Astrocyte of the cerebellum (primary cell): ENCODE results near the gene ILF3.

Experiments used
- DNase-seq: peaks from one replicate; pipeline ENCODE4 v3.0.0-alpha.2; 2011; ENCODE audit warnings: low read depth
- H3K4me3 ChIP-seq: 2 replicates; pipeline ENCODE4 v1.5.1; 2011; ENCODE audit warnings: mild to moderate bottlenecking, low read depth, low read length, moderate library complexity
- in situ Hi-C: cut with HindIII; loops from 2 replicates; pipeline ENCODE4 v1.10.0; 2017; ENCODE audit warnings: low sequenced_read_pairs
- TF ChIP-seq, protein P1 (sequence below): IDR thresholded peaks from 2 replicates; pipeline ENCODE4 v1.5.1; 2012; ENCODE audit warnings: low read length, low read depth, moderate library complexity, mild to moderate bottlenecking; ENCODE audit errors: missing control alignments

ILF3 gene

DNA sequence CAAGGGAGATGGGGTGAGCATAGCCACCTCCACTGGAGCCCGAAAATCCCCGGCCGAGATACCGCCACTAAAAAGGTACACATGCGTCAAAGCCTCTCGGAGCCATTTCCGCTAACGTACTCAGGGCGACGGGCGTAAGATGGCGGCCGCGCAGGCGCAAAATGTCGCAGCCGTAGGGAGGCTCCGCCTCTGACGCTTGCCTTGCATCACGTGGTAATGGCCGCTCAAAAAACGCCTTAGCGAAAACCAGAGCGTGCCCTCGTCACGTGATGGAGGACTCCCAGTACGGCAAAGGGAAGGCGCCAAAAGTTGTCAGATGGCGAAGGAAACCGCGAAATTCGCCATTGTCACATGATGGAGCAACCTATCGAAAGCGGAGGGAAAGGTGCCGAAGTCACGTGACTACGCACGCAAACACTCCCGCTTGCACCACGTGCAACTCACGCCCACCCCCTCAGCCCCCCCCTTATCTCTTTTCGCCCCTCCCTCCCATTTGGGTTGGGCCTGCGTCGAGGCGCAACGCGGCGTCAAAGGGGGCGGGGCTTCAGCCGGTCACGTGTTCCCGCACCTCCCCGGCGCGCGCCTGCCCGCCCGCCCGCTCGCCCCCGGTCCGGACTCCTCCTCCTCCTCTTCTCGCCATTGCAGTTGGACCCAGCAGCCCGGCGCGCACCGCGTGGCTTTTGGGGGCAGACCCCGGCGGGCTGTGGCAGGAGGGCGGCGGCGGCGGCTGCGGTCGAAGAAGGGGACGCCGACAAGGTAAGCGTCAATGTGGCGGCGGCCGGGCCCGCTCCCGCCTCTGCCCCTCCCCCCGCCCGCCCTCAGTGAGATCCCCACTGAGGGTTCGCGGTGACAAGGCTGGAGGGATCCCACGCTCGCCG, at the start of gene ILF3:
Gene ILF3, plus strand, starts transcription at position 615 of the 878 bp plus-strand sequence. CDS start 16,260 bp downstream, outside the sequence.
- H3K4me3 ChIP-seq: peak within 1 kb of the TSS; percentile 86
- peak; percentile 100 for DNase-seq
- in situ Hi-C loops: no loop called here
- TF ChIP-seq, protein P1, sequence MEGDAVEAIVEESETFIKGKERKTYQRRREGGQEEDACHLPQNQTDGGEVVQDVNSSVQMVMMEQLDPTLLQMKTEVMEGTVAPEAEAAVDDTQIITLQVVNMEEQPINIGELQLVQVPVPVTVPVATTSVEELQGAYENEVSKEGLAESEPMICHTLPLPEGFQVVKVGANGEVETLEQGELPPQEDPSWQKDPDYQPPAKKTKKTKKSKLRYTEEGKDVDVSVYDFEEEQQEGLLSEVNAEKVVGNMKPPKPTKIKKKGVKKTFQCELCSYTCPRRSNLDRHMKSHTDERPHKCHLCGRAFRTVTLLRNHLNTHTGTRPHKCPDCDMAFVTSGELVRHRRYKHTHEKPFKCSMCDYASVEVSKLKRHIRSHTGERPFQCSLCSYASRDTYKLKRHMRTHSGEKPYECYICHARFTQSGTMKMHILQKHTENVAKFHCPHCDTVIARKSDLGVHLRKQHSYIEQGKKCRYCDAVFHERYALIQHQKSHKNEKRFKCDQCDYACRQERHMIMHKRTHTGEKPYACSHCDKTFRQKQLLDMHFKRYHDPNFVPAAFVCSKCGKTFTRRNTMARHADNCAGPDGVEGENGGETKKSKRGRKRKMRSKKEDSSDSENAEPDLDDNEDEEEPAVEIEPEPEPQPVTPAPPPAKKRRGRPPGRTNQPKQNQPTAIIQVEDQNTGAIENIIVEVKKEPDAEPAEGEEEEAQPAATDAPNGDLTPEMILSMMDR: no peak

DNA sequence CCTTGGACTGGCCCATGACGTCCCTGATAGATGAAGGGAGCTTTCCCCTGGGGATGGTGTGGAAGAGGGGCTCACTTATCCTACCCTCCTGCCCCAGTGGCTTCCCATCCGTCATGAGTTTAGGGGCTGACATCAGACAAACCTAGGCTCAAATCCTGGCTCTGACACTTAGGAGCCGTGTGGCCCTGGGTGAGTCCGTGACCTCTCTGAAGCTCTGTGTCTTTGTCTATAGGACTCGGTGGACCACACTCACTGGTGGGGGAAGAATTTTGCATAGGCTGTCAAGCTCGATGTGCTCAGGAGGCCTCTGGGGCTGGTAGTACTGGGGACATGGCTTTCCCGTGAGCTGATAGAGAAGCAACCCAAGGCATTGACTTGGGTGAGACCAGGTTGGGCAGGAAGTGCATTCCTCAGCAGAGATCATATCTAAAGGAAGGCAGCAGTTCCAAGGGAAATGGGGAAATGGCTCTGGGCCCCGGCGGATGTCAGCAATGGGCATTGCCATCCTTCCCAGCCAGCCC, 49.6 kb upstream of the ILF3 start:
- TF ChIP-seq, protein P1: no peak

DNA sequence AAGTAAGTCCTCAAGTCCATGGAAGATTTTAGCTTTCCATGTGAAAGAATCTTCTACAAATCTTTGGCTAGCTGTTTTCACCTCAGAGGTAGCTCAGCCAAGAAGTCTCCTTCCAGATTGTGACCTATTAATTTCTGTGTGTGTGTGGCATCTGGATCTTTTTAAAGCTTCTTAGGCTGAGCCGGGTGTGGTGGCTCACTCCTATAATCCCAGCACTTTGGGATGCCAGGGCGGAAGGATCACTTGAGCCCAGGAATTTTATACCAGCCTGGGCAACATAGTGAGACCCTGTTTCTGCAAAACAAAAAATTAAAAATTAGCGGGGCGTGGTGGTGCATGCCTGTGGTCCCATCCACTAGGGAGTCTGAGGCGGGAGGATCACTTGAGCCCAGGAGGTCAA, 42.2 kb upstream of the ILF3 start:
- H3K4me3 ChIP-seq: no peak overlapping the region
- no peak for DNase-seq
- in situ Hi-C loops: no loop called here
- TF ChIP-seq, protein P1: no peak

More for the DNA sequence above, 49.6 kb upstream of the ILF3 start:
- in situ Hi-C loops: no loop called here
- DNase-seq: no peak
- no peak overlapping the region for H3K4me3 ChIP-seq

DNA sequence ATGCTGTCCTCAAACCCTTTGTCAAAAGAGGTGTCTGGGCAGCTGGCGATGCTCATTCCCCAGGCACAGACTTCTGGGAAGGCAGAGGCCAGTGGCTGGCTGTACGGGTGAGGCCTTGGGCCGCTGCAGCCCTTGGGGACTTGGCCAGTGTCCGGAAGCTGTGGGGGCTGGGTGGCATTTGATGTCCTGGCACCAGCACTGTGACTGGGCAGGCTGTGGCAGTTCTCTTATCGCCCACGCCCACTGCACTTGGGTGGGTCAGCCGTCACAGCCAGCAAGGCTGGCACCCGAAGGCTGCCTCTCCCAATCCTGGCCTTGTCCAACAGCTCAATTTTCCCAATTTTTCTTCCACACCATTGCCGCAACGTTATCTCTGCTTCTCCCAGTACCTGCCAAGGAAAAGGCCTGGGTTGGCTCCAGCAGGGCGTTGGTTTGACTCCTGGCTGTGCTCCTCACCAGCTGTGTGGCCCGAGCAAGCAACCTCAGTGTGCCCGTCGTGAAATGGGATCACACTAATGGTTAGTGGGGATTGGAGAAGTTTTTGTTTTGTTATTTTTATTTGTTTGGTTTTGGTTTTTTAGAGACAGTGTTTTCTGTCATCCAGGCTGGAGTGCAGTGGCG, 41.5 kb upstream of the ILF3 start:
- DNase-seq: no peak
- in situ Hi-C loops: no loop called here
- TF ChIP-seq, protein P1: no peak
- no peak overlapping the region for H3K4me3 ChIP-seq

DNA sequence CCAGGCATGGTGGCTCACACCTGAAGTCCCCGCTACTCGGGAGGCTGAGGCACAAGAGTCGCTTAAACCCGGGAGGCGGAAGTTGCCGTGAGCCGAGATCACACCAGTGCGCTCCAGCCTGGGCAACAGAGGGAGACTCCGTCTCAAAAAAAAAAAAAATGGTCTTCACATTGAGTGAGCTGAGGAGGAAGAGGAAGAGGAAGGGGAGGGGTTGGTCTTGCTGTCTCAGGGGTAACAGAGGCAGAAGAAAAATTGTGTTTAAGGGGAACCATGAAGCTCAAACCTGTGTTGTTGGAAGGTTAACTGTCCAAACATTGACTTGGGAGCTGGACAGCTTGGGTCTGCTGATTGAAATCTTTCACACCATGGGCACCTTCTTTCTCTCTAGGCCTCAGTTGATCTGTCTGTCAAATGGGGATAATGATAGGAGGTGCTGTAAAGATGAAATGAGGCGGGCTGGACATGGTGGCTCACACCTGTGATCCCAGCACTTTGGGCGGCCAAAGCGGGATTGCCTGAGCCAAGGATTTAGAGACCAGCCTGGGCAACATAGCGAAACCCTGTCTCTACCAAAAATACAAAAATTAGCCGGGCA, 38.6 kb upstream of the ILF3 start:
- in situ Hi-C loops: no loop called here

More for the DNA sequence above, 38.6 kb upstream of the ILF3 start:
- TF ChIP-seq, protein P1: no peak
- no peak overlapping the region for H3K4me3 ChIP-seq
- no peak for DNase-seq
